Epithelial cell of proximal tubule (primary cell): ENCODE data around the gene RASSF5. TPM values are rescaled to one million over a fixed set of nuclear protein-coding genes. Genes with fewer than 3 reads are reported as not detected.
"Not testable (repeated sequence)": the region's sequence is repeated elsewhere in the genome, so short reads cannot be mapped to it uniquely, and the experiment has no call there.

ENCODE experiments used
- DNase-seq: peaks from one replicate; pipeline ENCODE4 v3.0.0-alpha.2; 2011; ENCODE audit warnings: low read depth
- H3K4me3 ChIP-seq: 2 replicates; pipeline ENCODE4 v1.5.1; 2011; ENCODE audit warnings: low read depth, mild to moderate bottlenecking, low read length
- total RNA-seq: library from RNA; depleted of rRNA; stranded (reverse); fragments of >200 nt; gene quantifications from 2 replicates; pipeline ENCODE4 v1.2.3, GENCODE V29; 2015
- TF ChIP-seq, protein P1 (sequence below): conservative IDR thresholded peaks from 2 replicates; pipeline ENCODE4 v1.5.1; 2012; ENCODE audit warnings: low read depth, mild to moderate bottlenecking, low read length

The RASSF5 gene
- total RNA-seq, 1 donor from 2014 or later = 4.7 TPM

DNA sequence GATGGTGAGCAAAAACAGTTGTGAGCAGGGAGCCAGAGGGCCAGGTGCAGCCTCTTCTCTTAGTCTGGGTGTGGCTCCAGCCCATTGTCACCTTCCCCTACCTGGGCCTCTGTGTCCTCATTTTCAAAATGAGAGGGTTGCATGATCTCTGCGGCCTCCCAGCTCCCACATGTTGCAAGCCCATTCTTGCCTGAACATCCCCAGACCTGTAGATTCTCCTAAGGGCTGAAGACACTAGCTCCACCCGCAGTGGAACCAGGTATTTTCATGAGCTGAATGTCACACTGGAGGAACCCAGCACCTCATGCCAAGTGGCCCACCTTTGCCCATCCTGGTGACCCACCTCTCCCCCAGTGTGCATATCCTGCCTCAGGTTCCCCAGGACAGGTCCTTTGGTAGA lies 24.7 kb upstream of the RASSF5 start:
- no peak overlapping the region for H3K4me3 ChIP-seq
- TF ChIP-seq, protein P1, sequence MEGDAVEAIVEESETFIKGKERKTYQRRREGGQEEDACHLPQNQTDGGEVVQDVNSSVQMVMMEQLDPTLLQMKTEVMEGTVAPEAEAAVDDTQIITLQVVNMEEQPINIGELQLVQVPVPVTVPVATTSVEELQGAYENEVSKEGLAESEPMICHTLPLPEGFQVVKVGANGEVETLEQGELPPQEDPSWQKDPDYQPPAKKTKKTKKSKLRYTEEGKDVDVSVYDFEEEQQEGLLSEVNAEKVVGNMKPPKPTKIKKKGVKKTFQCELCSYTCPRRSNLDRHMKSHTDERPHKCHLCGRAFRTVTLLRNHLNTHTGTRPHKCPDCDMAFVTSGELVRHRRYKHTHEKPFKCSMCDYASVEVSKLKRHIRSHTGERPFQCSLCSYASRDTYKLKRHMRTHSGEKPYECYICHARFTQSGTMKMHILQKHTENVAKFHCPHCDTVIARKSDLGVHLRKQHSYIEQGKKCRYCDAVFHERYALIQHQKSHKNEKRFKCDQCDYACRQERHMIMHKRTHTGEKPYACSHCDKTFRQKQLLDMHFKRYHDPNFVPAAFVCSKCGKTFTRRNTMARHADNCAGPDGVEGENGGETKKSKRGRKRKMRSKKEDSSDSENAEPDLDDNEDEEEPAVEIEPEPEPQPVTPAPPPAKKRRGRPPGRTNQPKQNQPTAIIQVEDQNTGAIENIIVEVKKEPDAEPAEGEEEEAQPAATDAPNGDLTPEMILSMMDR = no peak
- DNase-seq = no peak

DNA sequence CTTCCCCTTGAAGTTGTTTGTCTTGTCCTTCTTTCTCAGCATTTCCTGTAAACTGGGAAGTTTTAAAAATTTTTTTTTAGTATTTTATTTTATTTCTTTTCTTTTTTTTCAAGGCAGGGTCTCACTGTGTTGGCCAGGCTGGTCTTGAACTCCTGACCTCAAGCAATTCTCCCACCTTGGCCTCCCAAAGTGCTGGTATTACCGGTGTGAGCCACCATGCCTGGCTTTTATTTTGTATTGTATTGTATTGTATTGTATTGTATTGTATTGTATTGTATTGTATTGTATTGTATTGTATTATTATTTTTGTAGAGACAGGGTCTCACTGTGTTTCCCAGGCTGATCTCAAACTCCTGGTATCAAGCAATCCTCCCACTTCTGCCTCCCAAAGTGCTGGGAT lies 23.5 kb upstream of the RASSF5 start:
- not testable (repeated sequence) for DNase-seq, H3K4me3 ChIP-seq

DNA sequence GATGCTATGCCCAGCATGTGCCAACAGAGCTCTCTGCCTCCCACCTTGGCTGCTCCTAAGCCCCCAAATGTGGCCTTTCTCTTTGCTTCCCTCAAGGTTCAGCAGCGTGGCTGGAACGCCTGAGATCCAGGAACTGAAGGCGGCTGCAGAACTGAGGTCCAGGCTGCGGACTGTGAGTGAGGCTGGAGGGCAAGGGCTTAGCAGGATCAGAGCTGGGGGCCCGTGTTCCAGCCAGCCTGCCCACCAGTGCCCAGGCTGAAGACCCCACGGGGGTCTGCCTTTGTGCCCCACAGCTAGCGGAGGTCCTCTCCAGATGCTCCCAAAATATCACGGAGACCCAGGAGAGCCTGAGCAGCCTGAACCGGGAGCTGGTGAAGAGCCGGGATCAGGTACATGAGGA lies 22.4 kb upstream of the RASSF5 start:
- no peak for DNase-seq
- TF ChIP-seq, protein P1 = no peak
- H3K4me3 ChIP-seq = no peak overlapping the region

DNA sequence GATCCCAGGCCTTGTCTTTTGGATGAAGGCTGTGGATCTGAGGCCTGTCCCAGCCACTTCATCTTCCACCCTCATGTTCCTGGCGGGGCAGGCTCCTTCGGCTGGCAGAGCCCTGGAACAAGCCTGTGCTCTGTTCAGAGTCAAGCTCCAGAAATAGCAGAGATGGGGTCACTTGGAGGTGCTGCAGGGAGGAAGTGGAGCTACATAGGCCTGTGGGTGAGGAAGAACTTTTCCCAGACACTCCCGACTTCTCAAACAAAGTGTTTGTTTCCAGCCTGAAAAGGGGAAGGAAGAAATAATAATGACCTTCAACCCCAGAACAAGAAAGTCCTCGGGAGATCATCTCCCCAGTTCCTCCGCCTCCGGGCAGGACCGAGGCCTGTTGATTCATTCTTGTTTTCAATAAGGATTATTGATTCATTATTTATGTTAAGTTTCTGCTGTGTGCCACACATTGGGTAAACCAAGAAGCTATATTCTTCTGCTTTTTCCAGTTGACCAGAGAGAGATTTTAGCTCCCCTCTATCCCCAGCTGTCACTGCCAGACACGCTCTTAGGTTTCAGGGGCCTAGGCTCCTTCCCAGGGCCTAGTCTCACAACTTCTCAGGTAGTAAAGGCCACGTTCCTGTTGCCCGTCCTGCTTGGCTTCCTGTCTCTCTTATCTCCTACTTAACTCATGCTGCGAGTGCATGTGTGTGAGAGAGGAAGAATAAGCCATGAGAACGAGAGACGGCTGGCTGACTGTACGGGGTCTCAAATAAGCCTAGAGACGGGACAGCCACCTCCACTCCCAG lies 20.1 kb upstream of the RASSF5 start:
- no peak overlapping the region for H3K4me3 ChIP-seq
- TF ChIP-seq, protein P1 = no peak
- no peak for DNase-seq

DNA sequence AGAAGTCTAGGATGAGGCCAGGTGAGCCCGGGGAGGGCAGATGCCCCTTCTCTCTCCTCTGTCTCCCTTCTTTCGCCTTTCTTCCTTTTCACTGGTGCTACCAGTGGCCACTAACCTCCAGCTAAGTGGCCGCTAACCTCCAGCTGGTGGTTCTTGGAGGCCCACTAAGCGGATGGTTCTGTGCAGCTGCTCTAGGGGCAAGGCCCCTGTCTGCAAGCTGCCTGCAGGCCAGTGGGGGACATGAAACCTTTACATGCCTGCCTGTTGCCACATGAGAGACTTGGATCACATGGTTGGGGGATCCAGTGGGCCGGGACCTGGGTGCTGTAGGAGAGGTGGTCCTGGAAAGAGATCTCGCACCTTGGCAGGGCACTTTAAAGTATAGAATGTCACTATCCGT lies 19.4 kb upstream of the RASSF5 start:
- no peak for DNase-seq
- H3K4me3 ChIP-seq = no peak overlapping the region
- TF ChIP-seq, protein P1 = no peak

DNA sequence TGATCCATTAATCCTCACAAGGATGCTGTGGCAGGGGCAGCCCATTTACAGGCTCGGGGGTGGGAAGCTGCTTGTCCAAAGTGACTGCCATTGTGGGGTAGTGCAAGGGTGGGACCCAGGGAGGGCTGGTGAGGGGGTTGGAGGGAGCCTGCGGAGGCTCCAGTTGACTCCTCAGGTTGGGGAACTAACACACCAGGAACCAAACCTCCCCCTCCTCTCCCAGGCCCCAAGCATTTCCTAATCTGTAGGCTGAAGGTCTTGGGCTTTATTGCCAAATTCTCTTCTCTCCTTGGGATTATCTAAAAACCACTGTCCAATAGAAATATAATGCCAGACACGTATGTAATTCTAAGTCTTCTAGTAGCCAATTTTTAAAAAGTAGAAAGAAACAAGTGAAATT lies 18.9 kb upstream of the RASSF5 start:
- DNase-seq = no peak
- TF ChIP-seq, protein P1 = no peak

DNA sequence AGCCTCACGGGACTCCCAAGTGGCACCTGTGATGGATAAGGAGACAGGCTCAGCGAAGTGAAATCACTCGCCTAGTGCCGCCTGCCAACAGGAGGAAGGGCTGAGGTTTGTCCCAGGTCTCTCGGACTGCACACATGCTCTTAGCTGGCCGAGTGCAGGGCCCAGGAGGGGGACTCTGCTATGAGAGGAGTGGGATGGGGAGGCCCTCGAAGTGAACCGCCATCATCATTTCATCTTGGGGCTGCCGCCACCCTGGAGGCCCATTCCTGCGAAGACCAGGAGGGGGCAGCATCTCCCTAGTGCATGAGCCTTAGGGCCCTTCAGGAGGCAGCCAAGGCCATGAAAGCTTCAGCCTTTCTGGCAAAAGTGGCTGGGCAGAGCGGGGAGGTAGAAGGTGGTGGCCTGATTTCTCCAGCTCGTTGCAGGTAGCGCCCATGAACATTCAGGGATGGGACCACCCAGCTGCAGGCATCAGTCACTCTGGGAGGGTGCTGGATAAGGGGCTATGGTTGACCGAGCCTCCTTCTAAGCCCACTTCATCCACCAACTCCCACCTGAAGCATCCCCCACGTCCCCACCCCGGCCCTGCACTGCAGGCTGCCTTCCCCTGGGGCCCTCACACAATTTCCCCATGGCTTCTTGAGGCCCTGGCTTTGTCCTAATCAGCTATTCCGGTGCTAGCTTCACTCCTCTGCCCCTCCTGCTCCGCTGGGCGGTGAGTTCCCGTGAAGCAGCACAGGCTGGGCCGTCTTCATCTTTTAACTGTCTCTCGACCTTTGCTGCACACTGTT lies 17.2 kb upstream of the RASSF5 start:
- H3K4me3 ChIP-seq = no peak overlapping the region
- no peak for DNase-seq
- TF ChIP-seq, protein P1 = peak; percentile 96

More for the DNA sequence above, 18.9 kb upstream of the RASSF5 start:
- no peak overlapping the region for H3K4me3 ChIP-seq
